GM19035 (cell line): ENCODE results near the gene SLC16A3.

Source experiments
- ATAC-seq: cut with Tn5 transposase; IDR thresholded peaks from one replicate; pipeline ENCODE4 v1.9.1; 2021; ENCODE audit not compliant: unreplicated experiment

SLC16A3 gene

GRCh38 chr17:82221341-82221902 is 7.4 kb upstream of the SLC16A3 start:
- no peak for ATAC-seq

- no peak for ATAC-seq
These were observed 6.0 kb upstream of the SLC16A3 start for GRCh38 chr17:82222816-82223215.

- no peak for ATAC-seq
These were observed 5.3 kb upstream of the SLC16A3 start for GRCh38 chr17:82223517-82223916.

GRCh38 chr17:82224666-82225065 is 4.2 kb upstream of the SLC16A3 start:
- no peak for ATAC-seq

GRCh38 chr17:82225368-82226029 is 3.3 kb upstream of the SLC16A3 start:
- ATAC-seq = no peak

- no peak for ATAC-seq
These were observed 2.6 kb upstream of the SLC16A3 start for GRCh38 chr17:82226146-82226808.

- no peak for ATAC-seq
These were observed 1.8 kb upstream of the SLC16A3 start for GRCh38 chr17:82226809-82227628.

- ATAC-seq = no peak
These were observed 1.1 kb upstream of the SLC16A3 start for GRCh38 chr17:82227629-82228277.

GRCh38 chr17:82228278-82228841 is 482 bp upstream of the SLC16A3 start:
- no peak for ATAC-seq

- ATAC-seq = no peak
These were observed 1.1 kb downstream of the SLC16A3 start for GRCh38 chr17:82229698-82230608.

- ATAC-seq = peak; percentile 35
These were observed 1.9 kb downstream of the SLC16A3 start for GRCh38 chr17:82230609-82231311.

GRCh38 chr17:82231312-82231561 is 2.4 kb downstream of the SLC16A3 start:
- ATAC-seq = peak; percentile 10

- no peak for ATAC-seq
These were observed 2.9 kb downstream of the SLC16A3 start for GRCh38 chr17:82231562-82232321.

- no peak for ATAC-seq
These were observed 3.5 kb downstream of the SLC16A3 start for GRCh38 chr17:82232322-82232820.

- no peak for ATAC-seq
These were observed 4.3 kb downstream of the SLC16A3 start for GRCh38 chr17:82232876-82233785.

GRCh38 chr17:82234211-82235055 is 5.6 kb downstream of the SLC16A3 start:
- ATAC-seq = no peak
